ENCODE measurements around the gene CTDSPL.

The CTDSPL gene

GRCh38 chr3:37896827-37897226 lies 35.1 kb downstream of the CTDSPL start:
- no peak for DNase-seq

GRCh38 chr3:37897763-37898162 lies 36.1 kb downstream of the CTDSPL start:
- DNase-seq: no peak

DNA sequence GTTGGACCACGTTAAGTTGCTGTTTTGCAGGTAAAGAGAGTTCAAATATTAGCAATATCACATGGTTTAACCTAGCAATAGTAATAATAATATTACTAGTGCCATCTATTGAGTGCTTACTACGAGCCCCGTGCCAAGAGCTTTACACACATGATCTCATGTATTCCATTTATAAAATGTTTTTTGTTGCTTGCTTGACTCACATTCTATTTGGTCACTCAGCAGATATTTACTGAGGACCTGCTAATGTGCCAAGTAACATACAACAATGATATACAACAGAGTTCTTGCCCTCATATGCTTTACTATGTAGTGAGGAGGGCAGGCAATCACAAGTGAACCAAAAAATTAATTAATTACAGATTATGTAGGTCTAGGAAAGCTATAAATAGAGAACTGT lies 36.7 kb downstream of the CTDSPL start:
- no peak for DNase-seq

- DNase-seq: no peak
These were observed 37.5 kb downstream of the CTDSPL start for GRCh38 chr3:37899101-37899707.

- no peak for DNase-seq
These were observed 38.1 kb downstream of the CTDSPL start for GRCh38 chr3:37899711-37900306.

- no peak for DNase-seq
These were observed 40.0 kb downstream of the CTDSPL start for GRCh38 chr3:37901721-37902120.

DNA sequence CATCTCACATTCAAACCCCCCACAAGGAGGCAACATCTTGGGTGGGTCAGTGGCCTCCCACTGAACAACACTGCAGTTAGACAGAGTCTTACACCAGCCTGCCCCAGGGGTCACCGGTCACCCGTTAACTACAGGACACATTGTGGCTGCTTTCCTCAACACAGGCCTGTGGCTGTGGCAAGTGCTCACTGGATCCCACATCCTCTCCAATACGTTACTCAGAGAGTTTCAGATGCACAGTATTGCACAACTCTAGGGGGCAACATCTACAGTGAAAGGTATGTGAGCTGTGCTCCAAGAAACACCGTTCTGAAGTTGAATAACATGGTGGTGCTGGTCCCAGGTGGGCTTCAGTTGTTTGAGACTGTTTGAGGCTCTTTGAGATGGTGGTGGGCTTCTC lies 41.0 kb downstream of the CTDSPL start:
- no peak for DNase-seq

DNA sequence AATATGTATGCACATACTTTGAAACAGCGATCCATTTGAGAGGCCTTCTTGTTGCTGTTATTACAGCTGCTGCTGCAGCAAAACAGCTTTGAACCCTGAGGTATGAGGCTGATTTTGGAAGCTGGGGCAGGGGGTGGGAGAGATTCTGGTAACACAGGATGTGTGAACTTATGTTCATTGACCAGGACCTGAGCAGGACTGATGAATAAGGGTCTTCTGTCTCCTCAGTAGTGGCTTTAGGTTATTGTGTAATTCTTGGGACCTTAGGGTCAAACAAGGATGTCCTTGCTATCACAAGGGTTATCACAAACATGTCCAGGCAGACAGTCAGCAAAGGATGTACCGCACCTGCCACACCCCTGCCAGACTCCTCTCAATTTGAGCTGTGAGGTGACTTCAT lies 41.6 kb downstream of the CTDSPL start:
- DNase-seq: no peak

DNA sequence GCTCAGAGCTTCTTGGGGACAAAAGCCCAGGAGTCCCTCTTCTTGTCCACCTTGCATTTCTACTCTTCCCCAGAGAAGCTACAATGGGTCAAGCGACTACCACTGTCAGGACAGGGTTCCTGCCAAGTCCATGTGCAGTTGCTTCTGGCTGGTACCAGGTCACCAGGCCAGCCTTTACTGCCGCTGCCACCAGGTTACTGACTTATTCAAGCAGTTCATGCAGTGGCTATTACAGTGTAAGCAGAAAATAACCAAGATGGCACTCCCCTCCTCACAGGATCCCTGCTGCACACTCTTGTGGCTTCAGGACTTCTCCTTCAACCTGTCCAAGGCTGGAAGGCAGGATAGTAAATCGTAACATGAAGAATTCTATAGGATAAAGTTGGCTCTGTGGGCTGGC lies 42.1 kb downstream of the CTDSPL start:
- no peak for DNase-seq

- no peak for DNase-seq
These were observed 42.9 kb downstream of the CTDSPL start for GRCh38 chr3:37904601-37905000.

DNA sequence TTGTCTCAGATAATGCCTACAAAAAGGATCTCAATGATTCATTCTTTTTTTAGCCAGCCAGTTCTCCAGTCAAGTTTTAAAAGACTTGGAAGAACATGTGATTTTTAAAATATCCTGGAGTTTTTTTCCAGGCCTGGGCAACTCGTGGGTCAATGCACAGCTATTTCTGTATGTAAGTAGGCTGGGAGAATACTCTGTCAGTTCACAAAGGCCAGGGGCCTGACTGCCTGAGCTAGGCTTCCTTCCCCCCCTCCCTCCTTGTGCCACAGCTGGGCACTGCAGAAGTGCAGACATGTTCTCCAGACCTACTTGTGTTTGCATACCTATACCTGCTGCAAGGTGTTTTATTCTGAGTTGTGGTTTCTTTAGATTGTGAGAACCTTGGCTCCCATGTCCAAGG lies 43.7 kb downstream of the CTDSPL start:
- DNase-seq: no peak

- no peak for DNase-seq
These were observed 44.5 kb downstream of the CTDSPL start for GRCh38 chr3:37905987-37906674.

GRCh38 chr3:37906734-37907282 lies 45.1 kb downstream of the CTDSPL start:
- no peak for DNase-seq

GRCh38 chr3:37907371-37907770 lies 45.7 kb downstream of the CTDSPL start:
- DNase-seq: no peak

DNA sequence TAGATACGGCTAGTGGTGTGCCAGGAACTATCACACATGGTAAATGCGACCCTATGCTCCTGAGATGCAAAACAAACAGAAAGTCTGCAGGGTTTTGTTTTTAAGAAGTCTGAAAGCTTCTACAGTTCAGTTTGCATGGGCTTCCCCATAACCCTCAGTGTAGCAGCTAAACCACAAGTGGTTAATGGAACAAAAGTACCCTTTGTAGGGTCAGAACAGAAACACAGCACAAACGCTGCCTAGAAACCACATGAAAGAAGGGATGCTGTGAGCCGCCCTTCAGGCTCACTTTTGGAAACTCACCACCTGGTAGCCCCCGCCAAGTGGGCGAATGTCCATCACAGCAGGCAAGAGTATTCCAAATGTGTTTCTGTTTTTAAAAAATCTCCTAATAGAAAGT lies 46.2 kb downstream of the CTDSPL start:
- peak; percentile 5 for DNase-seq

- no peak for DNase-seq
These were observed 47.6 kb downstream of the CTDSPL start for GRCh38 chr3:37909067-37909911.

DNA sequence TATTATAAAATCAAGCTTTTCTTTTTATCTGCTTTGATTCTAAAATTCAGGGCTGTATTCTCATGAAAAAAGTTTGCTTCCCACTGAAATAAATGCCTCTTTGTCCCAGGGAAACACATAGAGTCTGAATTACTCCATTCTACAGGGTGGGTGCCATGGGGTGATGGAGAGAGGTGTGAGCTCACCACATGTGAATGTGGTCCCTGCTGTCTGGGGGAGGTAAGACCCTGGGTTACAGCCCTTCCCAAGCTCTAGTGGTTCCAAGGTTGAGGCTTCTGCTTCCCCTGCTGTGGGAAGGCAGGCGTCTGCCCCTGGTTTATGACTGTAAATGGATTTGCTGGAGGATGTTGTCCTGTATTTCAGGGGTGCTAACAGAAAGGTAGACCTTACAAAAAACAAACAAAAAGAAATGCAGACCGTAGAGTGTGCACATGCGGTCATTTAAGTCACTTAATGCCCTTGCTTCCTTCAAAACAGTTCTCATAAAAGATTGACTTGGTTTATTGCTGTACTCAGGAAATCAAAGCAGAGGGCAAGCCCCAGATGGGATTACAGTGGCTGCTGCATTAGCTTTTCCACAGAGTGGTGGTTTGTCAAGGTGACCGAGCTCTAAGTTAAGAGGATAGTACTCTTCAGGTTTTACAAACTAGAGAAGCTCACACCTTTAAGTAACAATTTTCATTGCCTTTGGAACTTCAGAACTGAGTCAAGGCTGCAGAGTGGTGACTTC lies 49.2 kb downstream of the CTDSPL start:
- DNase-seq: no peak

- no peak for DNase-seq
These were observed 50.5 kb downstream of the CTDSPL start for GRCh38 chr3:37912052-37912733.

GRCh38 chr3:37913522-37913921 lies 51.8 kb downstream of the CTDSPL start:
- DNase-seq: no peak

- DNase-seq: no peak
These were observed 55.0 kb downstream of the CTDSPL start for GRCh38 chr3:37916685-37917084.

- DNase-seq: no peak
These were observed 56.9 kb downstream of the CTDSPL start for GRCh38 chr3:37918627-37919026.

DNA sequence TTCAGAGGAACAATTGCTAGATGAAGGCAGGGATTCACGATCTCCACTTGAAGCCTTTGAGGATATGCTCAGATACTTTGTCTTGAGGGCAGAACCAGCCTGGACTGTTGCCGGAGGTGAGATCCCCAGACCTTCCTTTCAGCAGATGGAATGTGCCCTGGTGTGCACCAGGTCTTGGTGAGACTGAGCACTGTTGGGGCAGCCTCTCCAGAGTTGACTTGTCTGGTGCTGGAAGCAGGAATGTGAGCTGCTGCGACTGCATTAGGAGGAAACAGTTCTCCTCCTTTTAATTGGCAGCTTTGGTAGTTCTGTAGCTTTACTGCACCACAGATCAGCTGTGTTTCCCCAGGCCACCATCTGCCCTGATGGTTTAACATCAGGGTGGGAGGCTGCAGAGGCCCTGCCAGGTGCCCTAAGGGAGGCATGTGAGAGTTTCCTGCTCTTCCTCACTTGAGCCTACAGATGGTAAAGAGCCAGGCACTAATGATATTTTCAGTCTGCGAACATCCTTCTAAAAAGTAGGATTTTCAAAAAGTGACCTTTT lies 58.5 kb downstream of the CTDSPL start:
- no peak for DNase-seq

All from stimulated activated CD4-positive, alpha-beta T cell treated with anti-CD3 and anti-CD28 coated beads, Interleukin-15, amount 100 ng/mL, for 24 hours (primary cell).